SIG-M5 (cell line): ENCODE measurements around the gene NUTF2.

Experiments used
- DNase-seq: peaks from one replicate; lab custom pipeline; 2025; lab: John Stamatoyannopoulos, UW

The NUTF2 gene

DNA sequence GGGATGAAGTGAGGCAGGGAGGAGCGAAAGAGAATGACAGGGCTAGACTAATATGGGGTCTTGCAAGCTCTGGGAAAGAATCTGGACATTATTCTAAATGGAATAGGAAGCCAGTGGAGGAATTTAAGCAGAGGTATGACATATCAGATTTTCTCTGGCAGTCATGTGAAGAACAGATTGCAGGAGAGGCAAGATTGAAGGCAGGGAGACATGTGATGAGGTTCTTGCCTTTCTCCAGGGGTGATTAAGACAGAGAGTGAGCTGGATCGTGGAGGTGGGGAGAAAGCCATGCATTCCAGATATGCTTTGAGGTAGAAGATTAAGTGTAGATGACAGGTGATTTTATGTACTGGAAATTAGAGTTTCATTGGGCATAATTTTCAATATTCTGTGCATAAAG, 8.9 kb upstream of the NUTF2 start:
- no peak for DNase-seq

- no peak for DNase-seq
These were observed 5.4 kb upstream of the NUTF2 start for GRCh38 chr16:67841198-67841815.

DNA sequence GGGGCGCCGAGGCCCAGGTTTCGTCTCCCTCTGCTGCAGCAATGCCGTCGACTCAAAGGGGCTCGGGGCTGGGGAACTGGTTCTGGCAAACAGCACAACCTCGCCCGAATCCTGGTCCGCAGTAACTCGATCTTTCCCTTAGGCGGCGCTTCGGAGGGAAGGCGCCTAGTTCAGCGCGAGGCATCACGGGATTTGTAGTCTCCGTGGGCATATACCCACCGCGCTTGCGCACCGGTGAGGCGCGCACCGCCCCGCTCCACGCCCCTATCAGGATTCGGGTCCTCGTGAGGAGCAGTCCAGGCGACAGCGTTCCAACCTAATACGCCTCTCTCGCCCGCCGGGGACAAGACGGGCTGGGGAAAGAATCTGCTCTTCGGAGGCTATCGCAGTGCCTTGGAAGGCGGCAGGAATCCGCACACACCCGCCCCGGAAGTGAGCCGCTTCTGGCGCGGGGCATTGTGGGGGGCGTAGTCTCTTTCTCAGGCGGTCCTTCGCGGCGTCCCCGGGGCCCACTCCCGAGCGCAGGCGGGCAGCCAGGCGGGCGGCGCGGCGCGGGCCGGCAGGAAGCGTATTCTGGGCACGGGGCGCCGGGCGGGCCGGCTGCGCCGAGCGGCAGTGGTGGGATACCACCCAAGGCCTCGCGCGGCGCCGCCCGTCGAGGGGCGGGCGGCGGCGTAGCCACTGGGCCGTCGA, 4.8 kb upstream of the NUTF2 start, which contains the start of gene THAP11:
TSS of gene THAP11 (plus strand) at position 505 of the 693 bp plus-strand sequence. CDS start 235 bp downstream, outside the sequence.
- peak; percentile 83 for DNase-seq

GRCh38 chr16:67842509-67843342, 4.0 kb upstream of the NUTF2 start:
- no peak for DNase-seq

- no peak for DNase-seq
These were observed 3.4 kb upstream of the NUTF2 start for GRCh38 chr16:67843343-67843765.

DNA sequence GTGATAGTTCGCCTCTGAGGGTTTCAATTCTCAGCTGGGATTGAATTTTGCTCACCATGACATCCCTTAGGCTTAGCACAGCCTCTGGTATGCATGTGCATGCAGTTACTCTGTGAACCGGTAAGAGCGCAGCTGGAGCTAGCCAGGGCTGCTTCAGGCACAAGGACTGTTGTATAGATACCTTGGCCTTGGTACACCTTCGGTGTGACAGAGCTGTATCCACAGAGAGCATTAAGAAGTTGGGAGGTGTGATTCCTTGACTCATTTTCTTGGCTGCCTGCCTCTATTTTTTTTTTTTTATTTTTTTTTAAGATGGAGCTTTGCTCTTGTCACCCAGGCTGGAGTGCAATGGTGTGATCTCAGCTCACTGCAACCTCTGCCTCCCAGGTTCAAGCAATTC, 2.2 kb upstream of the NUTF2 start:
- no peak for DNase-seq

DNA sequence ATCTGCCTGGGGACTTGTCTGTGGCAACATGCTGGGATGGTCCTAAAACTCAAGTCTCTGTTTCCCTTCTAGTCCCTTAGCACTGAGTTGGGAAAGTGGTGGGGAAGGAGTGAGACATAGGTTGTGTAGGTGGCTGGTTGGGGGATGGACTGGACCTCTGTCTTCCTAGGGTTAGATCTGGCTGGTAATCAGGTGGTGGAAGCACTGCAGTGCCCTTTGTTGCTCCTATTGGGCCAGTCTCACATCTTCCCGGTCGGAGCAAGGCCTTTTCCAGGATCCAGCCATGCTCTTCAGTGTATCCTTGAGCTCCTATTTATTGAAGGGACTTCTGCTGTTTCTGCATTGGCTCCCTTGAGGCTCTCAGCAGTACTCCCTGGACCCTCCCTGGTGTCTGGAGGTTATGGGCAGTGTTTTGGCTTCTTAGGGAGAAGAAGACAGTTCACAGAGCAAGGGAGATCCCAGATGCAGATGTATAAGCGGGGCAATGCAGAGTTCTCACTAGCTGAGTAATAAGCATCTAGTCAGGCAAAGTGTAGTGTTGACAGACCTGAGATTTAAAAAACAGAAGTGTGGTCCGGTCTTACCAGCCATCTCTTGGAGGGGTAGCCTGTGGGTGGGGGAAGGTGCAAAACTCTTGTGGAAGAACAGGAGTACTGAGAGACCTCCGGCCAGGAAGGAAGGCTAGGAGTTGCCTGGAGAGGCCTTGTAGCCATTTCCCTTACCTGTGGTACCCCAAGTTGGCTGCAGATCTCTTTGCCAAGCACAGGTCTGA, 1.3 kb upstream of the NUTF2 start:
- no peak for DNase-seq

GRCh38 chr16:67846063-67846319, 742 bp upstream of the NUTF2 start:
- DNase-seq, result no peak

DNA sequence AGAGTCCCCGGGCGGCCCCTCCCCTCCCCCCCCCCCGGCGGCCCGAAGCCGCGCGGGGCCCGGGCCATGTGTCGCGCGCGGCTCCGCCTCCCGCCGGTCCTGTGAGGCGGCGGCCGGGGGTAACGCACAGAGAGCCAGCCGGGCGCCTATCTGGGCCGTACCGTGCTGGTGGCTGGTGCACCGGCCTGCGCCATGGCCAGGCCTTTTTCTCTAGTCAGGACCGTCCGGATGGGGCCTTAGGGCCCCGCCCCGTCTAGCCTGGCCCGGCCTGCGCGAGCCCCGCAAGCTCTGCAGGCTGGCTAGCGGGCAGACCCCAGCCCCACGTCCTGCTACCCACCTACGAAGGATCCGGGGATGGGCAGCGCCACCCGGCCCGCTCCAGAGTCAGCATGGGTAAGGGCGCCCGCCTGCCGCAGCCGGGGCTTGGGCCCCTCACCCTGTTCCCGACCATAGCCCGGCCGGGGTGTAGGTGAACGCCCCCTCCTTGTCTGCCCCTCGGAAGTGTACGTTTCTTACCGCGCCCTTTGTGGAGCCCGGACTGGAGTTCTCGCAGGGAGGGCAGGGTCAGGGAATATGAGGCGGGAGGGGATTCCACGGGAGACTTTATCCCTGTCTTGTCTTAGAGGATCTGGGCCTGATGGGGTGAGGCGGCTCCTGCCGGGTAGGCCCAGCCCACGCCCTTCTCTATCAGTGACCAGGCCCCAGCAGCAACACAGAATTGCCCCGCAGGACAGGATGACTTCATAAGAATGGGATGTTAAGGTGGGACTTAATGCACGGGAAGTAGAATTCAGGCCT, 530 bp downstream of the NUTF2 start, which contains the start of gene CENPT:
TSS of gene CENPT (minus strand) at position 630 of the 798 bp plus-strand sequence. CDS start 13,834 bp downstream, outside the sequence.
- no peak for DNase-seq

GRCh38 chr16:67848118-67848517, 1.4 kb downstream of the NUTF2 start:
- no peak for DNase-seq

GRCh38 chr16:67853670-67854069, 6.9 kb downstream of the NUTF2 start:
- DNase-seq, result no peak

GRCh38 chr16:67855789-67856188, 9.1 kb downstream of the NUTF2 start:
- no peak for DNase-seq

DNA sequence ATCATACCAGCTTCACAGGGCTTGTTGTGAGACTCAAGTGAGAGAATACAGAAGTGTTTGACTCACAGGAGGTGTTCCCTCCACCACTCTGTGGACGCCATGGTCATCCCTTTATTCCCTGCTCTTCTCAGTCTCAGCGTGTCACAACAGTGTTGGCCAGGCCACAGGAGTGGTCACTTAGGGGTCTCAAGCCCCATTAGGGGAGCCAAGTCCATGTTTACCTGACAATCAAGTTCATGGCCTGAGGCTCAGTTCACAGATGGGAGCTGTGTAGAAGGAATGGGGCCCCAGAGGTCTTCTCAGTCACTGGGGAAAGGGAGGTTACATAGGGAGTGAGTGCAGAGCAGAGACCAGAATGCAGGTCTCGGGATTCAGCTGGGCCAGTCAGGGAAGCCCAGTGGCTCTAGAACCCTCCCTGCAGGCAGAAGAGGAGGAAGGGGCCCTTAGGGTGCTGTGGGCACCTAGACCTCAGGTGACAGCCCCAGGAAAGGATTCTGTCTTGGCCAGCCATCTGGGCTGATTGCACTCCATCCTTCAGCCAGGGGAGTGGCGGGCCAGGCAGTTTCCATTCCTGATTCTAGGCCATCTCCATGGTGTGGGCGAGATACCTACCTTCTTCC, 10.3 kb downstream of the NUTF2 start:
- DNase-seq, result no peak

DNA sequence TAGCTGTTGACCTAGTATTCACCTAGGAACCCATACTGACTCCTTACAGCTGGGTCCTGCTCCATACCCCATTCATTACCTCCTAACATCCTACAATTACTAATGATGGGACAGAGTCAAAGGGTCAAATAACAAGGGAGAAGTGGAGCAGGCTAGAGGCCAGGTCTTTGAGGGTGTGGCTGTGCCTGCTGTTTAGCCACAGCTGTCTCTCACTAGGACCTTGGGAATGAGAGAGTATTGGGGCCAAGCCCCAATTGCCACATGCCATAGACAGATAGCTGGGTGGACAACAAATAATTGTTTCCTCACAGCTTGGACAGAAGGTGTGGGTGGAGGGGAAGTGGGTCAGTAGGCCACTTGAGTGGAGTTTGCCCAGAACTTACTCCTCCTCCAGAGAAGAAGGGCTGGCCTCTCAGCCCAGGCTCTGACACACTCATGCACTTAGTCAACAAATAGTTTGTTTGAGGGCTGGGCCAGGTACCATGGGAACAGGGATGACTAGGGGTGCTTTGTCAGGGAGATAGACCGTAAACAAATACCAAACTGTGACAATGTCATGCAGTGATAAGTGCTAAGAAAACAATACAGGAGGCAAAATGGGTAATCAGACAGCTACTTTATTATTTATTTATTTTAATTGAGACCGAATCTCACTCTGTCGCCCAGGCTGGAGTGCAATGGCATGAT, 11.0 kb downstream of the NUTF2 start:
- no peak for DNase-seq

DNA sequence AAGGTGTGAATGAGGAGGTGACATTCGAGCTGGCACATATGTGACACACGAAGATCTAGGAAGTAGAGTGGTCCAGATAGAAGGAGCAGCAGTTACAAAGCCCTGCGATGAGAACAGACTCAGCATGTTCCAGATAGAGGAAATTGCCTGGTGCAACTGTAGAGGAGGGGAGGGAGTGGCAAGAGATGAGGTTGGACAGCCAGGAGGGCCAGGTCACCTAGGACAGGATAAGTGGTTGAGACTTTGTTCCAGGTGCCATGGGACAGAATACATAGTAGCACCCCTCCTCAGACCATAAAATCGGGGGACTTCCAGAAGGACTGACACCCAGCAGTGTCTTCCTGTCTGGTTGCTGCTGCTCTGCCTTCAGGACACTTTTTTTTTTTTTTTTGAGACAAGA, 11.8 kb downstream of the NUTF2 start:
- DNase-seq, result no peak

DNA sequence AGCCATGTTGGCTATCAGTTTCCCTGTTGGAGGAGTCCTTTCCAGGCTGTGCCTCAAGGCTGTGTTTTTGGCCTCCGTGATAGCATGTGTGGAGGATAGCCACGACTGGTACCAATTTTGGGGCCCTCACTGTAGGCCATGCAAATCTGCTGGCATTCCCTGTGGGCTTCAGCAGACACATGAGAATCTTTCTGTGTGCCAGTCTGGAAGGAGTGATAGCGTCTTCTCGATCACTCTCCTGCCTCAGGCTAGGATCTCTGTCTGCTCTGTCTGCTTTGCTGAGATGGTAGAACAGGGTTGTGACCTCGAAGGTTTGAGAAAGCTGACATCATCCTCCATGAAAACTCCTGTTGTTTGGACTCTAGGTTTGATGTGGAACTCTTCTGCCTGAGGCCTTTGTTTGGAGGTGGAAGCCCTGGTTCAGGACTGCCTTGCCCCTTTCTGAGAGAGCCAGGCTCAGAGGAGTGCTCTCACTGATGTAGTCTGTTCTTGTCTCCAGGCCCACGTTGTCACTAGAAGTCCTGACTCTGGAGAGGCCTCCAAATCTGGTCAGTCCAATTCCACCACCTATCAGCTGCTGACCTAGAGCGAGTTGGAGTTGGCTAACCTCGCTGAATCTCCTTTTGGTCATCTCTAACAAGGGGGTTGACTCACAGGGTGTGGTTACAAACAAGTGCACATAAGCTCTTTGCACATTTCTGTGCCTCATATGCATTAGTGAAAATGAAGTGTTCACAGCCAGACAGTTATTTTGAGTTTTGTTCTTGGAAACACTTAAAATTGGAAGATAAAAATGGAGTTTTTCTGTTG, 14.1 kb downstream of the NUTF2 start:
- DNase-seq, result no peak

DNA sequence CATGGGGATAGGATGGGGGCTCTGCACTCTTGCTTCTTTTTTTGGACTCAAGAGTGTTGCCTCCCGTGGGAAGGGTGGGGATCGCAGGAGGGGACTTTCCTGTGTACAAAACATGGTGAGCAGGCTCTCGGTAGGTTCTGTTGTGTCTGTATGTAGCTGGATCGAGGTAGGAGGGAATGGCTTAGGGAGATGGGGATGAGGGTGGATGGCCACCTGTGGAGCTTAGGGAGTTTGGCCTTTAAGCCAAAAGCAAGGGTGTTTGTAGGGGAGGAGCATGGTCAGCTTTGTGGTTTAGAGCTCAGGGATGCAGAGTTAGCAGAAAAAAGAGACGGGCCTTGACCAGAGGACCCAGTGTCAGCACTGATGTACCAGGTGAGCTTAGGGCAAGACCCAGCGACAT, 15.1 kb downstream of the NUTF2 start:
- no peak for DNase-seq

- DNase-seq, result no peak
These were observed 16.2 kb downstream of the NUTF2 start for GRCh38 chr16:67862623-67863583.
